GM12878 (cell line): ENCODE results near the gene GSTCD. TPM values are rescaled to one million over a fixed set of nuclear protein-coding genes. Genes with fewer than 3 reads are reported as not detected.

Source experiments
- CBFB ChIP-seq: IDR thresholded peaks from 2 replicates; pipeline ENCODE4 v1.6.1; 2016; ENCODE audit warnings: antibody characterized with exemption, low read depth
- CREB1 ChIP-seq: IDR thresholded peaks from 2 replicates; pipeline ENCODE4 v1.6.1; 2012; ENCODE audit warnings: low read depth, mild to moderate bottlenecking, inconsistent platforms
- EED ChIP-seq: sonication (generic); IDR thresholded peaks from 2 replicates; pipeline ENCODE4 v1.6.1; 2016; ENCODE audit warnings: antibody characterized with exemption, low read depth
- EGR1 ChIP-seq, 2 experiments: IDR thresholded peaks; 1 replicate in 1 of 2; 2 replicates in 1 of 2; pipeline ENCODE4 v1.6.1; 2011 to 2012; ENCODE audit warnings: low read depth in 2 of 2, low read length in 2 of 2, borderline replicate concordance in 1 of 2, mild to moderate bottlenecking in 1 of 2, moderate library complexity in 1 of 2
- HDGF ChIP-seq: fragments of 450-650 bp; IDR thresholded peaks from 2 replicates; pipeline ENCODE4 v1.6.1; 2016; ENCODE audit warnings: antibody characterized with exemption
- IKZF1 ChIP-seq: fragments of 450-650 bp; conservative IDR thresholded peaks from 2 replicates; pipeline ENCODE4 v1.6.1; 2017; ENCODE audit warnings: antibody characterized with exemption, mild to moderate bottlenecking
- MLLT1 ChIP-seq: fragments of 450-650 bp; IDR thresholded peaks from 2 replicates; pipeline ENCODE4 v1.6.1; 2016; ENCODE audit warnings: mild to moderate bottlenecking
- NRF1 ChIP-seq: conservative IDR thresholded peaks from 2 replicates; pipeline ENCODE4 v1.6.1; 2011; ENCODE audit warnings: mild to moderate bottlenecking, low read depth, low read length, improper control_type of control experiment
- PBX3 ChIP-seq: IDR thresholded peaks from 2 replicates; pipeline ENCODE4 v1.6.1; 2011; ENCODE audit warnings: mild to moderate bottlenecking, low read depth, low read length, moderate library complexity; ENCODE audit not compliant: insufficient replicate concordance
- RUNX3 ChIP-seq: IDR thresholded peaks from 2 replicates; pipeline ENCODE4 v1.6.1; 2012; ENCODE audit warnings: low read length, inconsistent platforms
- SMAD1 ChIP-seq: fragments of 450-650 bp; IDR thresholded peaks from 2 replicates; pipeline ENCODE4 v1.6.1; 2018; ENCODE audit warnings: mild to moderate bottlenecking, low read depth; ENCODE audit not compliant: partially characterized antibody
- TAF1 ChIP-seq: IDR thresholded peaks from 2 replicates; pipeline ENCODE4 v1.6.1; 2011; ENCODE audit warnings: mild to moderate bottlenecking, low read depth, low read length, borderline replicate concordance
- TARDBP ChIP-seq: IDR thresholded peaks from 2 replicates; pipeline ENCODE4 v1.6.1; 2016; ENCODE audit warnings: borderline replicate concordance
- ZNF217 ChIP-seq: fragments of 450-650 bp; IDR thresholded peaks from 2 replicates; pipeline ENCODE4 v1.6.1; 2017; ENCODE audit warnings: antibody characterized with exemption, mild to moderate bottlenecking
- polyA plus RNA-seq, 11 experiments: library from polyadenylated mRNA; depleted of rRNA in 4 of 11; unstranded in 6 of 11; stranded (reverse) in 5 of 11; fragments of >200 nt; fragmentation: Nextera tagmentation in 4 of 11; fragmentation: Illumina TruSeq in 1 of 11; extraction: Ambion mirVana in 4 of 11; extraction: Trizol in 1 of 11; gene quantifications; 1 replicate in 1 of 11; 2 replicates in 10 of 11; pipeline versions ENCODE4 v1.2.1 to v1.2.3, GENCODE V29; 2011 to 2016; ENCODE audit warnings: inconsistent platforms in 2 of 11, missing spikeins in 2 of 11, low read depth in 1 of 11
- total RNA-seq, 4 experiments: library from RNA; depleted of rRNA in 3 of 4; stranded (reverse); fragments of >200 nt in 3 of 4; fragmentation: Illumina TruSeq in 1 of 4; extraction: Trizol in 1 of 4; gene quantifications; 2 replicates each; pipeline versions ENCODE4 v1.2.1 to v1.2.3, GENCODE V29; 2013 to 2021
- TF ChIP-seq, protein P1 (sequence below), 3 experiments: IDR thresholded peaks in 2 of 3; conservative IDR thresholded peaks in 1 of 3; 2 replicates each; pipeline ENCODE4 v1.5.1; 2011; ENCODE audit warnings: low read depth in 3 of 3, low read length in 3 of 3, mild to moderate bottlenecking in 3 of 3, control low read depth in 2 of 3, moderate library complexity in 2 of 3, inconsistent platforms in 1 of 3, mixed read lengths in 1 of 3; ENCODE audit not compliant: control insufficient read depth in 2 of 3, insufficient read depth in 1 of 3; ENCODE audit errors: extremely low read depth in 1 of 3
- TF ChIP-seq, protein P2 (sequence below): IDR thresholded peaks from 2 replicates; pipeline ENCODE4 v1.6.1; 2011; ENCODE audit warnings: borderline replicate concordance, low read depth, mild to moderate bottlenecking, moderate library complexity, low read length; ENCODE audit not compliant: insufficient read depth, poor library complexity, severe bottlenecking
- TF ChIP-seq, protein P3 (sequence below): IDR thresholded peaks from 2 replicates; pipeline ENCODE4 v1.6.1; 2011; ENCODE audit warnings: borderline replicate concordance, low read depth, mild to moderate bottlenecking, moderate library complexity, mixed read lengths, low read length; ENCODE audit not compliant: insufficient read depth; ENCODE audit errors: extremely low read length

Gene GSTCD
- total and polyA plus RNA-seq, 10 of the 15 experiments (the other 5 are each of a cell fraction or from before 2014, with no cell fraction given) = 4.3 to 28.4 (median 14.1) TPM

DNA sequence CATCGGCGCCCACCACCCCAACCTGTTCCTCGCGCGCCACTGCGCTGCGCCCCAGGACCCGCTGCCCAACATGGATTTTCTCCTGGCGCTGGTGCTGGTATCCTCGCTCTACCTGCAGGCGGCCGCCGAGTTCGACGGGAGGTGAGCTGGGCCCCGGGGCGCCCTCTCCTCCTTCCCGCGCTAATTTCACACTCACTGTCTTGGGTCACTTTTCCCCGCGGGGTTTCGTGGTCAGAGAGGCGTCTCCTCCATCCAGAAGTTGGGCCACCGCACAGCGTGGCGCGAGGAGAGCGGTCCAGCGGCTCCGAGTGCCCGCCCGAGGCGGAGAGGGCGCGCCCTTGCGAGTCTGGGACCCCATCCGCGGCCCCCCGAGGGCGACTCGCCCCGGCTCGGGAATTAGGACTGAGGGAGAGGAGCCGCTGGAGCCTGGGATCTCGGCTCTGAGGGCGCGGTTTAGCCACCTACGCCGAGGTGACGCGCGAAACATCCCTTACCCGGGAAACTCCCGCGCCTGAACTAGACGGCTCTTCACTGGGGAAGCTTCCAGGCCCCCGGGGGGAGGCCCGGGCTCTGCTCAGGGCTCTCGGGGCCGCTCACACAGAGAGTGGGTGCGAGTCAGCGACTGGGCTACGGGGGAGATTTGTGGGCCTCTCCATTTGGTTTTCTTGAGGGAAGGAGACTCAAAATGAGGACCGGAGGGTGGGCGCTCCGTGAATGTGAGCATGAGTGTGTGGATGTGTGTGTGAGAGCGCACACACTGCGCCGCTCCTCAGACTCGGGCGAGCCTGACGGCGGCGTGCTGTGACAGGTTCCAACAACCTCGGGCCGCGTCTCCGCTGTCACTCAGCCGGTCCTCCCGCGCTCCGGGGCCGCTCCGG, 187.2 kb downstream of the GSTCD start (continued):
- 0 out of 2 replicates have a peak, but pooled peaks have one; percentile 16 for TF ChIP-seq TAF1
- peak in 1 of 2 experiments; percentile 47; a peak in 1 of 3 replicates for TF ChIP-seq EGR1 (IDR thresholded peaks at IDR 0.05; ENCODE audit: borderline replicate concordance in 1 of 2, low read depth in 2 of 2, low read length in 2 of 2)
- peak; percentile 34 for TF ChIP-seq RUNX3
- TF ChIP-seq EED = peak; percentile 73
- TF ChIP-seq ZNF217 = no peak
- peak; percentile 48 for TF ChIP-seq PBX3
- no peak for TF ChIP-seq MLLT1
- TF ChIP-seq, protein P1, sequence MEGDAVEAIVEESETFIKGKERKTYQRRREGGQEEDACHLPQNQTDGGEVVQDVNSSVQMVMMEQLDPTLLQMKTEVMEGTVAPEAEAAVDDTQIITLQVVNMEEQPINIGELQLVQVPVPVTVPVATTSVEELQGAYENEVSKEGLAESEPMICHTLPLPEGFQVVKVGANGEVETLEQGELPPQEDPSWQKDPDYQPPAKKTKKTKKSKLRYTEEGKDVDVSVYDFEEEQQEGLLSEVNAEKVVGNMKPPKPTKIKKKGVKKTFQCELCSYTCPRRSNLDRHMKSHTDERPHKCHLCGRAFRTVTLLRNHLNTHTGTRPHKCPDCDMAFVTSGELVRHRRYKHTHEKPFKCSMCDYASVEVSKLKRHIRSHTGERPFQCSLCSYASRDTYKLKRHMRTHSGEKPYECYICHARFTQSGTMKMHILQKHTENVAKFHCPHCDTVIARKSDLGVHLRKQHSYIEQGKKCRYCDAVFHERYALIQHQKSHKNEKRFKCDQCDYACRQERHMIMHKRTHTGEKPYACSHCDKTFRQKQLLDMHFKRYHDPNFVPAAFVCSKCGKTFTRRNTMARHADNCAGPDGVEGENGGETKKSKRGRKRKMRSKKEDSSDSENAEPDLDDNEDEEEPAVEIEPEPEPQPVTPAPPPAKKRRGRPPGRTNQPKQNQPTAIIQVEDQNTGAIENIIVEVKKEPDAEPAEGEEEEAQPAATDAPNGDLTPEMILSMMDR (IDR thresholded peaks at IDR 0.05 in 2 of 3, conservative IDR thresholded peaks at IDR 0.05 in 1 of 3; ENCODE audit: control insufficient read depth in 2 of 3, extremely low read depth in 1 of 3, insufficient read depth in 1 of 3, low read depth in 3 of 3, low read length in 3 of 3) = no peak
- peak; percentile 12 for TF ChIP-seq CREB1
- TF ChIP-seq, protein P2, sequence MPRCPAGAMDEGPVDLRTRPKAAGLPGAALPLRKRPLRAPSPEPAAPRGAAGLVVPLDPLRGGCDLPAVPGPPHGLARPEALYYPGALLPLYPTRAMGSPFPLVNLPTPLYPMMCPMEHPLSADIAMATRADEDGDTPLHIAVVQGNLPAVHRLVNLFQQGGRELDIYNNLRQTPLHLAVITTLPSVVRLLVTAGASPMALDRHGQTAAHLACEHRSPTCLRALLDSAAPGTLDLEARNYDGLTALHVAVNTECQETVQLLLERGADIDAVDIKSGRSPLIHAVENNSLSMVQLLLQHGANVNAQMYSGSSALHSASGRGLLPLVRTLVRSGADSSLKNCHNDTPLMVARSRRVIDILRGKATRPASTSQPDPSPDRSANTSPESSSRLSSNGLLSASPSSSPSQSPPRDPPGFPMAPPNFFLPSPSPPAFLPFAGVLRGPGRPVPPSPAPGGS = peak; percentile 67
- TF ChIP-seq SMAD1 = no peak
- TF ChIP-seq TARDBP = peak; percentile 14; the same call in 1 of the 2 replicates
- no peak for TF ChIP-seq NRF1
- TF ChIP-seq, protein P3, sequence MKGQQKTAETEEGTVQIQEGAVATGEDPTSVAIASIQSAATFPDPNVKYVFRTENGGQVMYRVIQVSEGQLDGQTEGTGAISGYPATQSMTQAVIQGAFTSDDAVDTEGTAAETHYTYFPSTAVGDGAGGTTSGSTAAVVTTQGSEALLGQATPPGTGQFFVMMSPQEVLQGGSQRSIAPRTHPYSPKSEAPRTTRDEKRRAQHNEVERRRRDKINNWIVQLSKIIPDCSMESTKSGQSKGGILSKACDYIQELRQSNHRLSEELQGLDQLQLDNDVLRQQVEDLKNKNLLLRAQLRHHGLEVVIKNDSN = no peak
- TF ChIP-seq CBFB = peak; percentile 35
- no peak for TF ChIP-seq HDGF
- 0 out of 2 replicates have a peak, but pooled peaks have one; percentile 22 for TF ChIP-seq IKZF1
